ENCODE results near the gene MAN1A2.
"Not testable (repeated sequence)": the region's sequence is repeated elsewhere in the genome, so short reads cannot be mapped to it uniquely, and the experiment has no call there.

The MAN1A2 gene

DNA sequence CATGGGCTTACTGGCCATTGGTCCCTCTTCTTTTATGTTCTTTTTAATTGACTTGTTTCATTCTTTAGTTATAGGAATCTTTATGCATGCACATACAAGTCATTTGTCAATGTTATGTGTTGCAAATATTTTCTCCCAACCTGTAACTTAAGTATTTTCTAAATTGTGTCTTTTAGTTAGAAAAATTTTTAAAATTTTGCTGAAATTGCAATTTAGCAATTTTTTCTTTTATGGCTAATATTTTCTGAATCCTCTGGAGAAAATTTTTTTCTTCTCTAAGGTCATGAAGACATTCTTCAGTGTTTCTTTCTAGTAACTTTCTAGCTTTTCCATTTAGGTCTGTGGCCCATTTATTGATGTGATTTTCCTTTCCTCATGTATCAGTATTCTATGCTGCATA is 189.7 kb downstream of the MAN1A2 start:
- no peak for DNase-seq (ENCODE audit: low read depth in 3 of 3)

DNA sequence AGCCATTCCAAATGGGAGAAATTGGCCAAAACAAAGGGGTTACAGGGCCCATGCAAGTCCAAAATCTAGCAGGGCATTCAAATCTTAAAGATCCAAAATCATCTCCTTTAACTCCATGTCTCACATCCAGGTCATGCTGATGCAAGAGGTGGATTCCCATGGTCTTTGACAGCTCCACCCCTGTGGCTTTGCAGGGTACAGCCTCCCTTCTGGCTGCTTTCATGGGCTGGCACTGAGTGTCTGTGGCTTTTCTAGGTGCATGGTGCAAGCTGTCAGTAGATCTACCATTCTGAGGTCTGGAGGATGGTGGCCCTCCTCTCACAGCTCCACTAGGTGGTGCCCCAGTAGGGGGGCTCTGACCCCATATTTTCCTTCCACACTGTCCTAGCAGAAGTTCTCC is 191.2 kb downstream of the MAN1A2 start:
- not testable (repeated sequence) for DNase-seq (ENCODE audit: low read depth in 3 of 3)

- DNase-seq (ENCODE audit: low read depth in 3 of 3) = no peak
These were observed 191.9 kb downstream of the MAN1A2 start for GRCh38 chr1:117559139-117559538.

DNA sequence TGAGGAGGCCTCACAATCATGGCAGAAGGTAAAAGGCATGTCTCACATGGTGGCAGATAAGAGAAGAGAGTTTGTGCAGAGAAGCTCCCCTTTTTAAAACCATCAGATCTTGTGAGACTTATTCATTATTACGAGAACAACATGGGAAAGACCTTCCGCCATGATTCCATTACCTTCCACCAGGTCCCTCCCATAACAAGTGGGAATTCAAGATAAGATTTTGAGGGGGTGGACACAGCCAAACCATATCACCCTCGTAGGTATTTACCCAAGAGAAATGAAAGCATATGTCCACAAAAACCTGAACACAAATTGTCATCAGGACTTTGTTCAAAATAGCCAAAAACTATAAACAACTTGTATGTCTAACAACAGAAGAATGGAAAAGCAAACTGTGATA is 192.7 kb downstream of the MAN1A2 start:
- no peak for DNase-seq (ENCODE audit: low read depth in 3 of 3)

DNA sequence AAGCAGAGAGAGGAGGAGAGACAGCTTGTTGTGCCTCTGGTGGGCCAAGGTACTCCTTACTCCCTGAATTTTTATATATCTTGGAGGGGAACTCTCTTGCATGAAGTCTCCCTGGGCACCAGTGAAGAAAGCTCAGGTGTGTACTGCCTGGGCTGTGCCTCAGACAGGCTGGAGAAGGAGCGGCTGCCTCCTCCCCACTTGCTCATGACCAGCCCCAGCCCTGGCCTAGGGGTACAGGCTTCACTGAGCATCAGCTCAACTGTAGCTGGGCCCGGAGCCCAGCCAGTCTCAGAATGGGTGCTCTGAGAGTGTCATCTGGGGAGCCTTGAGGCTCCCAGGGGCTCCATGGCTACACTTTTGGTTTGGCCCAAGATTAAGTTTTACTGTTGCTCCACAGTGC is 193.8 kb downstream of the MAN1A2 start:
- DNase-seq (ENCODE audit: low read depth in 3 of 3) = no peak

GRCh38 chr1:117561551-117561950 is 194.3 kb downstream of the MAN1A2 start:
- no peak for DNase-seq (ENCODE audit: low read depth in 3 of 3)

DNA sequence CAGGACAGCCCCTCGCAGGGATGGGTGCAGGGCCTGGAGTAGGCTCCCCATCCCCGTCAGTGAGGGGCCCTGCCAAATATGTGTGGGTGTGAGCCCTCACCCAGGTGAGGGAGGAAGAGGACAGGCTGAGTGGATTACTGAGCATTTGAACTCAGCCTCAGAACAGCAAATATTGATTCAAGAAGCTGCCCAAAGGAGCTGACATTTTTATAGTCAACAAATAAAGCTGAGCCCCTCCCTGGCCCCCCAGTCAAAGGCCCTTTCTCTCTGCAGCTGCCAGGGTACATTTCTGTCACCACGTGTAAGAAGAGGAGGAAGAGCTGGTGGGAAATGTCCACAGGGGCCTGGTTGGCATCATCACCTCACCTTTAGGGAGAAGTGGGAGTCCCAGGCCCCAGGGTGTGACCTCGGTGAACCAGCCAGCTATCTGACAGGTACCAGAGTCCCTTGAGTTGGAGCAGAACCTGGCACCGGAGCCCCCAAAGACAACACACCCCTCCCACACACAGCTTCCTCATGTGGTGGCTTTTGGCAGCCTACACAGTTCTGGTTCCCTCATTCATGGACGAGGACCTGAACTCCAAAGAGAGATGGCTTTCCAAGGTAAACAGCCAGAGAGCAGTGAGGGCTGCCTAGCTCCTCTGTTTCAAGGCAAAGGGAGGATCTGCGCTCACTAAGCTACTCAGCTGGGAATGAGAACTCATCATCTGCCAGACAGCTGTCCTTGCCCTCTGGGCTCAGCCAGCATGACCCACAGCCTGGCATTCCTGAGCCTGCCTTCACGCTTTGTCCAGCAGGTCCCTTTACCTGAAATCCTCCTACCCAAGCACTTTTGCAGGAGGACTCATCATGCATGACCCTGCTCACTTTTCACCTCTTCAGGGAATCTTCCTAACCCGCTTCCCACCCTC is 195.6 kb downstream of the MAN1A2 start:
- no peak for DNase-seq (ENCODE audit: low read depth in 3 of 3)

- DNase-seq (ENCODE audit: low read depth in 3 of 3) = no peak
These were observed 196.2 kb downstream of the MAN1A2 start for GRCh38 chr1:117563492-117563875.

GRCh38 chr1:117564227-117565075 is 197.2 kb downstream of the MAN1A2 start:
- no peak for DNase-seq (ENCODE audit: low read depth in 3 of 3)

GRCh38 chr1:117565076-117565556 is 197.9 kb downstream of the MAN1A2 start:
- DNase-seq (ENCODE audit: low read depth in 3 of 3) = no peak

DNA sequence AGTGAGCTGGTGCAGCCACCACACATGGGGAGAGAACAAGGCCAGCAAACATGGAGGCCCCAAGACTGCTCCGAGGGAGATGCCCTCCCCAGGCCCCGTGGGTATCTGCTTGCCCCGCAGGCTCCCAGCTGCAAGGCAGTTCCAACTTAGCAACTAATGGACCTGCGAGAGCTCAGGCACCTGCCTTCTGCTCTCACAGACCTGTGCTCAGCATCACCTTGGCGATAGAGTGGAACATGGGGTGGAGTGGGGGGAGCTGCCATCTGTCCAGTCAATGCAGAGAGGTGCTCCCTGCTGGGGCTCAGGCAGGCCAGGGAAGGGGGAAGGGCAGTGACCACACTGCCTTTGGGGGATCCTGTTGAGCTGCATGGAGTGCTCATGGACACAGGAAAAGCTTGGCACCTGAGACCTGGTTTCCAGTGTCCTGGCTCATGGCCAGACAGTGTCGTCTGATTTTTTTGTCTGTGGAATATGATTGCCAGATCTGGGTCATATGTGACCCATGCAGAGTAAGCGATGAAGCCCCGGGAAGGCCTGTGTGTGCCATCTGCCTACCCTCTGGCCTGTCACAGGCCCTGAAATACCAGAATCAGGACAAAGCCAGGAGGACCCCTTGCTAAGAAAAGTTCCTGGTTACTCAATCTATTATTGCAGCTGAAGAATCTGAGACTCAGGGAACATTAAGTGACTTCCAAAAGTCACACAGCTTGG is 198.7 kb downstream of the MAN1A2 start:
- DNase-seq (ENCODE audit: low read depth in 3 of 3) = no peak

DNA sequence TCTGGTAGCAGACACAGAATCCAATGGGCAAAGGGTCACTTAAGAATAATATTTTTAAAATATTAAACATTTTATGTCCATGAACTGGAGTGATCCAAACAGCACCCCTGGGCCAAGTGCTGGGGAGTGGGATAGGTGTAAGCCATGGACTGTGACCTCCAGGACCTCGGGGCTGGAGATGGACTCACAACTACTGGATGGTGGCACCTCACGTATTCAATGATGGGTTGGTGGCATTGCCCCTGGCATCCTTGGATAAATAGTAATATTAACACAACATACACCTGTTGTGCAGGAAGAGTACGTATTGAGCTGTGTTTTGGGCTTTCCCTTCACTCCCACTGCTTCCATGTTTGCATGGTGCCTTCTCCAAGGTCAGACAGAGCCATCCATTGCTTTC is 199.3 kb downstream of the MAN1A2 start:
- DNase-seq (ENCODE audit: low read depth in 3 of 3) = no peak

DNA sequence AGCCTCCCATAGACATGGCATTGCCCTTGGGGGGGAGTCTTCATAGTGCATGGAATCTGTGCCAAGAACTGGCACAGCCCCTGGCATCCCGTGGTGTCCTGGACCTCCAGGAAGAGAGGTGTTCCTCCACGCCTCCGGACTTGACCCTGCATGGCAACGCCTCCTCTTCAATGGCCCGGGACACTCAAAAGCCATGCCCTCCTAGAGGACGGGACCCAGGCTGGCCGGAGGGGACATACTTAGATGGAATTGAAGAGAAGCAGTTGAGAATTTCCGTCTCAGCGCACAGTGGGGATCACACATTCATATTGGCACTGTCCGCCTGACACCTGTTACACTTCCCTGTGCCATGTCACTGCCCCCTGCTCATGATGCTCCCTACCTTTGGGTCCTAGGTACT is 200.2 kb downstream of the MAN1A2 start:
- DNase-seq (ENCODE audit: low read depth in 3 of 3) = no peak

DNA sequence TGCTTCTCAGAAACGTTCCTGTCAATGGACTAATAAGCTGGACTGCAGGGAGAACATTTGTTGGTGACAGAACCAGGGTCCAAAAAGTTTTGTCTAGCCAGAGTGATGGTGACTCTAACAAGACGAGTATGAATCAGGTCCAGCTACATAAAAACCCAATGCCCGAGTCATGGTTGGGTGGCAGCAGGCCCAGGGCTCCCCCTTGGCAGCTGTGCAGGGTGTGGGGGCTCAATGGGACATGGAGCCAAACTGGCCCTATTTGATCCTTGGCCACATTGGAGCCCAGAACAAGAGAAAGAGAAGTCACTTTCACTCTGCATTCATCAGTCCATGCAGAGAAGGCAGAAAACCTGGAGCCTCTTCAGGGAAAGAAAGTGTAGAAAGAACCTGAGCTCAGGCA is 200.7 kb downstream of the MAN1A2 start:
- no peak for DNase-seq (ENCODE audit: low read depth in 3 of 3)

- DNase-seq (ENCODE audit: low read depth in 3 of 3) = no peak
These were observed 201.8 kb downstream of the MAN1A2 start for GRCh38 chr1:117568999-117569398.

- DNase-seq (ENCODE audit: low read depth in 3 of 3) = no peak
These were observed 202.6 kb downstream of the MAN1A2 start for GRCh38 chr1:117569856-117570255.

GRCh38 chr1:117570988-117571409 is 203.8 kb downstream of the MAN1A2 start:
- DNase-seq (ENCODE audit: low read depth in 3 of 3) = no peak

DNA sequence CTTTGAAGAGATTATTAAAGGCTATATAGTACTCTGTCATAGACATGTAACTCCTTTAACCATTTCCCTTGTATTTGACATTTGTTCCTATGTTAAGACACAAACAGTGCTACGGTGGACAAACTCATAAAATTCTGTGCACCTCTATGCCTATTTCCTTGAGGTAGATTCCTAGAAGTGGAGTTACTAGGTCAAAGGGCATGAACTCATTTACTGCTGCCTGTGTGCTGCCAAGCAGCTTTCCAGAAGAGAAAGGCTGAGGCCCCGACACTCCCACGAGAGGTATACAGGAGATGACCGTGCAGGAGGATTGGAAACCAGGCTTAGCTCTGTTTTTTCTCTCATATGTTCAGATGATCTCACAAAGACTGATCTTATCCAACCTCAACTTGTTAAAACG is 204.2 kb downstream of the MAN1A2 start:
- DNase-seq (ENCODE audit: low read depth in 3 of 3) = no peak

DNA sequence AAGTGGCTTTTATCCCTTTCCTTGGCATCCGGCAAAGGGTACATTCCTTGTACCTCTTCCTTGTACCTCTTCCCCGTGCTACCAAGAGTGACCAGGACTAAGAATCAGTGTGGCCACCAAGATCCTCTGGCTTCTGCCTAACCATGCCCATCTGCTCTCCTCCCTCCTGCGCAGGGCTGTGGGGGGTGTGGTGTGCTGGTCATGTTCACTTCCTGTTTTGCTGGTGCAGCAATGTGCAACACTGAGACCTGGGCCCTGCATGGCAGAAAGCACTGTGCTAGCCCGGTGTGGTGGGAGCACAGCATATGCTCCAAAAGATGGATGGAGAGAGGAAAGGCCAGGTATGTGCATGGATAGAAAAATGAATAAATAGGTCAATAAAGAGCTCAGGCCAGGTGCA is 205.3 kb downstream of the MAN1A2 start:
- DNase-seq (ENCODE audit: low read depth in 3 of 3) = peak in 1 of 3 experiments; percentile 3

GRCh38 chr1:117573386-117574023 is 206.3 kb downstream of the MAN1A2 start:
- peak in 1 of 3 experiments; percentile 11 for DNase-seq (ENCODE audit: low read depth in 3 of 3)

- DNase-seq (ENCODE audit: low read depth in 3 of 3) = no peak
These were observed 207.0 kb downstream of the MAN1A2 start for GRCh38 chr1:117574161-117574835.

Data from stimulated activated CD4-positive, alpha-beta T cell treated with anti-CD3 and anti-CD28 coated beads, TNF-alpha, amount 100 ng/mL, for 24 hours (primary cell).